Suprapubic skin (tissue), 4 donors: ENCODE data around the gene DCAF15. TPM values are rescaled to one million over a fixed set of nuclear protein-coding genes. Genes with fewer than 3 reads are reported as not detected.
"Not testable (repeated sequence)": the region's sequence is repeated elsewhere in the genome, so short reads cannot be mapped to it uniquely, and the experiment has no call there.

Experiments used
- DNase-seq, 2 donors: peaks; one replicate each; pipeline ENCODE4 v3.0.0-alpha.2; 2019; ENCODE audit warnings: low spot score in 2 of 2
- H3K27ac ChIP-seq: fragments of 200-600 bp; sonication (generic); one replicate; pipeline ENCODE4 v1.5.1; 2019
- H3K27me3 ChIP-seq: fragments of 200-600 bp; sonication (generic); one replicate; pipeline ENCODE4 v1.5.1; 2019
- H3K36me3 ChIP-seq: fragments of 200-600 bp; sonication (generic); one replicate; pipeline ENCODE4 v1.5.1; 2019
- H3K4me1 ChIP-seq: fragments of 200-600 bp; sonication (generic); one replicate; pipeline ENCODE4 v1.5.1; 2019
- H3K4me3 ChIP-seq: fragments of 200-600 bp; sonication (generic); one replicate; pipeline ENCODE4 v1.5.1; 2019; ENCODE audit warnings: mild to moderate bottlenecking
- H3K9me3 ChIP-seq: fragments of 200-600 bp; sonication (generic); one replicate; pipeline ENCODE4 v1.5.1; 2019
- CTCF ChIP-seq, 2 donors: fragments of 200-600 bp in 1 of 2; fragments of 450-650 bp in 1 of 2; sonication (generic) in 1 of 2; IDR thresholded peaks; one replicate each; pipeline ENCODE4 v1.5.1; 2016 to 2019; ENCODE audit warnings: antibody characterized with exemption in 2 of 2, mild to moderate bottlenecking in 1 of 2, moderate library complexity in 1 of 2
- EP300 ChIP-seq: sonication (generic); formaldehyde crosslinking; IDR thresholded peaks from one replicate; pipeline ENCODE4 v1.6.1; 2017; ENCODE audit warnings: antibody characterized with exemption
- POLR2A ChIP-seq, 2 donors: fragments of 450-650 bp; IDR thresholded peaks; one replicate each; pipeline ENCODE4 v1.6.1; 2017; ENCODE audit warnings: antibody characterized with exemption in 2 of 2, mild to moderate bottlenecking in 2 of 2, moderate library complexity in 2 of 2
- POLR2AphosphoS5 ChIP-seq, 3 donors: sonication (generic); formaldehyde crosslinking; IDR thresholded peaks; one replicate each; pipeline ENCODE4 v1.6.1; 2017; ENCODE audit warnings: antibody characterized with exemption in 3 of 3
- WGBS: methylation state at CpG from one replicate; pipeline ENCODE4 v1.1.5; 2018; 5-methylcytosine and 5-hydroxymethylcytosine counted together
- total RNA-seq, 4 donors: library from RNA; depleted of rRNA; stranded (reverse); fragments of >200 nt; gene quantifications; one replicate each; pipeline ENCODE4 v1.1.0, GENCODE V29; 2016

The DCAF15 gene
- total RNA-seq, 4 donors from 2014 or later, result 38.3 to 52.3 (median 46.2) TPM

- WGBS, result 91% methylated on average over 5 of the region's 5 CpGs
- Histone ChIP-seq H3K9me3 (no peaks in the 10 kb centered on the region), H3K27ac (no peak overlapping the region), H3K4me1 (no peaks in the 10 kb centered on the region), H3K36me3 (peaks cover 81% of the 10 kb centered on the region), H3K27me3 (no peaks in the 10 kb centered on the region), H3K4me3 (no peak overlapping the region)
- no peak for DNase-seq
- TF ChIP-seq CTCF (IDR thresholded peaks at IDR 0.05) (no peak), EP300 (no peak), POLR2A (IDR thresholded peaks at IDR 0.05) (no peak), POLR2AphosphoS5 (IDR thresholded peaks at IDR 0.05) (no peak)
Measured at GRCh38 chr19:13964776-13965175, 12.5 kb downstream of the DCAF15 start.

- Histone ChIP-seq H3K36me3 (peaks cover 79% of the 10 kb centered on the region), H3K4me1 (no peaks in the 10 kb centered on the region), H3K27ac (no peak overlapping the region), H3K27me3 (no peaks in the 10 kb centered on the region), H3K9me3 (no peaks in the 10 kb centered on the region), H3K4me3 (no peak overlapping the region)
- no peak for DNase-seq
- no peak for TF ChIP-seq EP300
- TF ChIP-seq POLR2A (IDR thresholded peaks at IDR 0.05), result no peak
- no peak for TF ChIP-seq CTCF (IDR thresholded peaks at IDR 0.05)
- TF ChIP-seq POLR2AphosphoS5 (IDR thresholded peaks at IDR 0.05), result no peak
- 90% methylated on average over 15 of the region's 24 CpGs for WGBS
Measured at GRCh38 chr19:13965377-13965896, 13.1 kb downstream of the DCAF15 start.

GRCh38 chr19:13965926-13966683, 13.8 kb downstream of the DCAF15 start:
- 94% methylated on average over 12 of the region's 20 CpGs for WGBS
- Histone ChIP-seq H3K27ac (no peak overlapping the region), H3K4me3 (no peak overlapping the region), H3K9me3 (no peaks in the 10 kb centered on the region), H3K4me1 (no peaks in the 10 kb centered on the region), H3K36me3 (peaks cover 77% of the 10 kb centered on the region), H3K27me3 (no peaks in the 10 kb centered on the region)
- no peak for DNase-seq
- TF ChIP-seq POLR2AphosphoS5 (IDR thresholded peaks at IDR 0.05), result no peak
- no peak for TF ChIP-seq EP300
- no peak for TF ChIP-seq POLR2A (IDR thresholded peaks at IDR 0.05)
- TF ChIP-seq CTCF (IDR thresholded peaks at IDR 0.05), result no peak

- 100% methylated on average over 1 of the region's 14 CpGs for WGBS
- Histone ChIP-seq H3K36me3 (peaks cover 77% of the 10 kb centered on the region), H3K4me3 (no peak overlapping the region), H3K27me3 (no peaks in the 10 kb centered on the region), H3K9me3 (no peaks in the 10 kb centered on the region), H3K4me1 (no peaks in the 10 kb centered on the region), H3K27ac (no peak overlapping the region)
- DNase-seq, result peak in 1 of 2 donors; percentile 55
- TF ChIP-seq CTCF (IDR thresholded peaks at IDR 0.05) (no peak), POLR2A (IDR thresholded peaks at IDR 0.05) (no peak), EP300 (no peak), POLR2AphosphoS5 (IDR thresholded peaks at IDR 0.05) (no peak)
Measured at GRCh38 chr19:13966684-13967128, 14.4 kb downstream of the DCAF15 start.

GRCh38 chr19:13967206-13967605, 14.9 kb downstream of the DCAF15 start:
- H3K4me1 ChIP-seq, H3K9me3 ChIP-seq, H3K27me3 ChIP-seq, H3K4me3 ChIP-seq, DNase-seq, H3K27ac ChIP-seq: not testable (repeated sequence)
- H3K36me3 ChIP-seq, result peaks cover 74% of the 10 kb centered on the region
- WGBS, result 92% methylated on average over 8 of the region's 8 CpGs
